HG02943 (cell line): ENCODE measurements around the gene AUNIP.

Experiments used
- ATAC-seq: cut with Tn5 transposase; IDR thresholded peaks from one replicate; pipeline ENCODE4 v1.9.1; 2021; ENCODE audit warnings: mild to moderate bottlenecking, low read depth, moderate library complexity; ENCODE audit not compliant: unreplicated experiment

AUNIP gene

GRCh38 chr1:25858906-25859789 is at the start of gene AUNIP:
Gene AUNIP, minus strand, starts transcription at chr1:25859457. Its CDS starts 100 bp downstream, at chr1:25859357.
- peak; percentile 77 for ATAC-seq

DNA sequence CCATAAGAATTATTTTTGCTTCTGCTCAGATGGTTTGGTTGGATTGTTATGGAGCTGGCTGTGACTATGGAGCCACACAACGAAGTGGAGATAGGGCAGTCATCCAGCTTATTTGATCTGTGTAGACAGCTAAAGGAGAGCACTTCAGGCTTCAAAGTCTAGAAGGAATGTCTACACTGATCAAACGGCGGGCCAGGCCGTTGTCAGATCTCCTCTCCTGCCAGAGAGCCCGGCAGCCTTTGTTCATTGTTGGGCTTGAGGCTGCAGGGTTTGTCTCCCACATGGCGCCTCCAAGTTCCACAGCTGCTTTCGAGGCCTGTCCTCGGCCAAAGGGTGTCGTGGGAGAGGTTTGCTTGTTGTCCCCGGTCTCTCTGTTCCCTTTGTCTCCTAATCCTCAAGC is 49.8 kb upstream of the AUNIP start:
- ATAC-seq, result no peak

- no peak for ATAC-seq
These were observed 48.9 kb upstream of the AUNIP start for GRCh38 chr1:25908161-25908560.

GRCh38 chr1:25907601-25908000 is 48.3 kb upstream of the AUNIP start:
- no peak for ATAC-seq

DNA sequence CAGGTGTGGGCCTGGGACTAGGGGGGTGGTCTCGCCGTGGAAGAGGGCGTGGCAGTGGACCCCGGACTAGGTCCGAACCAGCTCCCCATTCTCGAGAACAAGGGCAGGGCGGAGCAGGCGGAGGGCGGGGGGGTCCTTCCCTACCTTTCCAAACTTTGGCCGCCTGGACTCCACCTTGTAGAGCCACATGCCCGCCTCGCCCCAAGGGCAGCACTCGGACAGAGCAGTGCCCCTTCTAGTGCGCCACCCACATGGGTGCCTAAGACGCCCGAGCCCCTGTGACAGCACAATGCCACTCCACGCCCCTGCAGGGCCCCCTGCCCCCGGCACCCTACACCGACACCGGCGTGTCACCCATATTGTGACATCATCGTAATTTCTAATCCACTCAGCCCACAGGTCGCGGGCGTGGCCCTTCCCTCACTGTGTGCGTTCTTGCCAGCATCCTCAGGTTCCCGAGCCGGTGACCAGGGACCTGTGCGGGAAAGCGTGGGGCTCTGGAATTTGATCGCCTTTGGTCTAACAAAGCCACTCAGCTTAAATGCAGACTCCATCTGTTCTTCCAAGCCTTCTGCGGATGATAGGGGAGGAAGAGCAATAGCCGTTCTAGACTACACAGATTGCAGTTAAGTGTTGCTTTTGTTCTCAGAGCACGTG is 47.5 kb upstream of the AUNIP start:
- ATAC-seq, result peak; percentile 2

DNA sequence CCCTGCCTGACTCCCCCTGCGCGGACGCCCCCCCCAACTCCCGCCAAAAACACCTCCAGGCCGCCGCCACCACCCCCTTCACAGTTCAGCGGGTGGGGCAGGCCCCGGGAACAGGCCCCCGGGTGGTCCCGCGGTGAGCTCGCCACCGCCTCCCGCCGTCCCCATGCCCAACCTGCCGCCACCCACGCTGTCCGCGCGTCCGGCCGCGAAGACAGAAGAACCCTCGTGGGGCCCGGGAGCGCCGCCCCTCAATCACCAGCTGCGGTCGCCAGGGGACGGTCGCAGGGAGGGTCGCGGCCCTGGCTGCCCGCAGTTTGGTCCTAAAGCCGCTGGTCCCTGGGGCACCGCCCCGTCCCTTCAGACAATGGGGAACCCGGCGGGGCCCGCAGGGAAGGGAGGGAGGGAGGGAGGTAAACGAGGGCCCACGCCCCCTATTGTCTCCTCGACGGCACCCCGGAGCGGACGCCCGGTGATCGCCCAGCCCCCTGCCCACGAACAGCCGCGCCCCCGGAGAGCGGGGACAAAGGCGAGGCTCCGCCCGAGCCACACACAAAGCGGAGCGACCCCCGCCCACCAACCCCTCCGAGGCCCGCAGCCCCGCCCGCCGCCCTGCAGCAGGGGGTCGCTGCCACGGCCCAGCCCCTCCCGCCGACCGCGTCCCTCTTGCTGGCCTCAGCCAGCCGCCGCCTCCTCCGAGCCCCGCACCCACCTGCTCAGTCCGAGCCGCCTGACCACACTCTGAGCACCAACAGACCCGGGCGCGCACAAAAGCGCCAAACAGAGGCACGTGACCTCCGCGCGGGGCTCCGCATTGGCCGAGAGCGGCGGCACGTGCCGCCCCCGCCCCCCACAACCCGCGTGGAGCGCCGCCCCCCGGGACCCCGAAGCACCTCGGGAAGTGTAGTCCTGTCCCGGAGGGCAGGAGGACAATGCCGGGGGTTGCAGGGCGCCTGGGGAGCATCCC is 46.7 kb upstream of the AUNIP start, which contains the start of gene STMN1:
TSS of gene STMN1 (minus strand) at position 740 of the 964 bp plus-strand sequence. CDS start 1,743 bp downstream, outside the sequence.
- peak; percentile 51 for ATAC-seq

GRCh38 chr1:25904943-25905679 is 45.9 kb upstream of the AUNIP start:
- peak; percentile 68 for ATAC-seq

GRCh38 chr1:25903986-25904385 is 44.7 kb upstream of the AUNIP start:
- ATAC-seq, result no peak

GRCh38 chr1:25902462-25902861 is 43.2 kb upstream of the AUNIP start:
- ATAC-seq, result no peak

DNA sequence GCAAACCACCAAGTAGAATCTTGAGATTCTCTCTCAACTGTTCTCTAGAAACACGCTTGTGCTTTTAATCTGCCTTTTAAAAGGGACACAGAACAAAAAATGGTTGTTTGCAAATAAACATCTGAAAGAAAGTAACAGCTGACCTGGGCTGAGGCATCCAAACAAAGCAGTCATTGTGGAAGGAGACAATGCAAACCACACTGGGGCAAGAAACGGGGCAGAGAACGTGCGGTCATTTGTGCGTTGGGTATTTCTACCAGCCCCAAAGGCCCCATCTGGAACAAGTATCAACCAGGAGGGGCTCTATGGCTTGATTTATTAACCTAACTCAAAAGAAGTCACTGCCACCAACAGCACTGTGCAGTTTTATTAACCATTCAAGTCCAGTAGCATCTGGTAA is 41.0 kb upstream of the AUNIP start:
- ATAC-seq, result no peak

GRCh38 chr1:25899792-25900191 is 40.5 kb upstream of the AUNIP start:
- ATAC-seq, result no peak

DNA sequence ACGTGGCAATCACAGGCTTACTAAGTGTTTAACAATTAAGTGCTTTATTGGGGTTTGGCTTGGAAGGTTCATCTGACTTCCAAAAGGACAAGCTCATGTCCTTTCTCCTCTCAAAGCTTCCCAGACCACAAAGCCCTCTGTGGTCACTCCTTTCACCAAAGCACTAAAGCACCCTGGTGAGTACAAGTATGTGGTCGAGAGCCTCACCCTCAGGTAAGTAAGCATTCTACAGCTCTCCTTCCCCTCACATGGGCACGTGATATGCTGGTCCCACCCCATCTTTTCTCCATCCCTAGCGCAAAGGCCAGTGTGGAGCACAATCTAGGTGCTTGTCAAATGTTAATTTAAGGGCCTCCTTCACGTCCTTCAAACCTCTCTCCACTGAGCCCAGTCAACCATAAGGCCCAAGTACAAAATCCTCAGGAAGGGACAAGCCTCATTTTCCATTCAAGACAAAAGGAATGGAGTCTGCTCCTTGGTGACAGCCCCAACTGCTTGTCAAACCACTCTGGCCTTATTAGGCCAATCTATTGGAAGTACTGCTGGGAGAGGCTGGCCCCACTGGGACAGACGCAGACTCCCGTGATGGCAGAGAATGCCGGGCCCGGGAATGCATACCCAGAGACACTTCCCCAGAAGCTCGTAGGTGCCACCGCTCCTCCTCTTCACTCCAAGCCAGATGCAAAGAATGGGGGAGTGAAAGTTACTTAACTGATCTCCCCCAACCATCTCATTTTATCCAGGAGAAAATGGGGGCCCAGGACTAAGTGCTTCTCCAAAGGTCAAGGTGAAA is 39.2 kb upstream of the AUNIP start:
- ATAC-seq, result no peak

DNA sequence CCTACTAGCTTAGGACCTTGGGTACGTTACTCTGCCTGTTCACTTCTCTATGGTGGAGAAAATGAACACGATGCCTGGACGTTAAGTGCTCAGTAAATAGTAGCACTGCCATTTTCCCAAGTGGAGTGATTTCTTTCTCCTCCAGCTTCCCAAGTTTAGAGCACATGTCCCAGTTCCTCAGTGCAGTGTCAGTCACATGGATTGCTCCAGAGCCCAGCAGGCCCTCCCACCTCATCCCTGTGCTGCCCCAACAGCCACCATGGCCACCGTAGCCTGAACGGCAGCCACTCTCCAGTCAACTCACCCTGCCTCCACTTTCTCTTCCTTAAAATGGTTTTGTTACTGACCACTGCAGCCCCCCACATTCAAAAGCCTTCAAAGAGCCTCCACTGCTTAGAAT is 38.5 kb upstream of the AUNIP start:
- no peak for ATAC-seq

GRCh38 chr1:25896266-25896665 is 37.0 kb upstream of the AUNIP start:
- no peak for ATAC-seq

- ATAC-seq, result peak; percentile 93
These were observed 36.2 kb upstream of the AUNIP start for GRCh38 chr1:25895365-25895990.

DNA sequence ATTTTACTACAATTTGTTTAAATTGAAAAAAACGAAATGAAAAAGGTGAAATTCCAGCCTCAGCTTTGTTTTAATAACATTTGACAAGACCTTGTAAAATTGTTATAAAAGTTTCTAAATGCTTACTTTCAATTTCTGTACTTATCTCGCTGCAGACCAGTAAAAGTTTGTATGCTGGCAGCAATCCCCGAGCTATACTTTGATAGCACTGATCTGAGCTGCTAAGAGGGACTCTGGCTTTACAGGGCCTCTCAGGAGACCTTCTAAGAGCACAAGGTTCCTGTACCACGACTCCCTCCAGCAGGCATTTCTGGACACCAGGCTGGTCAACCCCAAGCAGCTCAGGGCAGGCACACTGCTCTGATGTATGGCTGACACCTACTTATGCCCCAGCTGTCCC is 33.9 kb upstream of the AUNIP start:
- ATAC-seq, result no peak

- ATAC-seq, result no peak
These were observed 32.3 kb upstream of the AUNIP start for GRCh38 chr1:25891606-25892005.

DNA sequence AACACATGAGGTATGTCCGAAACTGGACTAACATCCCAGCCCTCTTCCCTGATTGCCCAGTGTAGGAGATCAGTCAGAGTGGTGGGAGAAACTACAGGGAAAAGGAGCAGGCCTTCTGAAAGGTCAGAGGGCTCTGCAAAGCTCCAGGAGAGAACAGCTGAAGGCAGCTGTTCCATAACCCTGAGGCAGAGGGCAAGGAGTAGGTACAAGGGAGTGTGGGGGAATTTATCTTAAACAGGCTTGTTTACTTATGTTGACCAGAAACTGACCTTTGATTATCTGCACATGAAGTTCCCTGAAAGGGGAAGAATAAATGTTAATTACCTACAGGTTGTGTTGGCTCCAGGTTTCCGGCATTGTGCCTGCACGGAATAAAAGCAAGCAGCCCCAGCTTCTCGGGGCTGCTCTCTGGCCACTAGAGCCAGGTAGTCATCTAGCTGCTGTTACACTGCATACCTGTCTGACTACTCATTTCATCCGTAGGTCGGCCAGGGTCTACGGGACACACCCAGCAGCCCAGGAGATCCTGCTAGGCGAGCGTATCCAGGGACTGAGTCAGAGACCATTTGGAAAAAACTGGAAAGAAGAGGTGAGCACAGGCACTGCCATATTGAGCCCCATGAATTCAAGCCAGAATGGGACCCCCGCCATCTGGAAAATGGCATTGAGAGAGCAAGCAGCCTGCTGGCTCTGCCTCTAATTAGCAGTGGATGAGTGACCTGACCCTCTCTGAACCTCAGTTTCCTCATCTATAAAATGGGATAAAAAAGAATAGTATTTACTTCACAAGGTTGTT is 31.2 kb upstream of the AUNIP start:
- no peak for ATAC-seq
